ENCODE data around the gene VPS26B. TPM values are rescaled to one million over a fixed set of nuclear protein-coding genes. Genes with fewer than 3 reads are reported as not detected.

The VPS26B gene
- total RNA-seq, 1 experiment from 2014 or later: 28.6 TPM

DNA sequence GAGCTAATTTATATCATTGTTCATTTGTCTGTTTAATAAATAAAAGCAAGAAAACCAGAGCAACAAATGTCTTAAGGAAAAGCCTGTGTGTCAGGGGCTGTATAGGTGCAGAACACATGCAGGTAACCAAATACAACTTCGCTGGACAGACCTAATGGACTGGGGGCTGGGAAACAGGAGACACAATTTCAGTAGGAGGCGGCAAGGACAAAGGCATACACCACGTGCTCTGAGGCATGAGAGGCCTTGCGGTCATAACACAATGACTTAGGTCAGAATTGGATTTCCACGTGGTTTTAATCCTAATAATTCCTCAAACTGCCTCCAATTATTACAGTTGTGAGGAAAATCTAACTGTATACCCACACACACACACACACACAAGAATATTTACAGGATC is 43.0 kb downstream of the VPS26B start:
- DNase-seq: no peak
- Histone ChIP-seq H3K9me3 (ENCODE audit: insufficient read depth, low read depth) (no peaks in the 10 kb centered on the region; the same call in 1 of the 2 replicates), H4K20me1 (ENCODE audit: insufficient read depth) (no peaks in the 10 kb centered on the region), H3K4me2 (peak overlapping the region; percentile 56), H2AFZ (no peak overlapping the region), H3F3A (ENCODE audit: insufficient read depth, low read depth) (peaks cover 33% of the 10 kb centered on the region), H3K79me2 (ENCODE audit: low read depth) (no peaks in the 10 kb centered on the region), H3K36me3 (ENCODE audit: low read depth) (no peaks in the 10 kb centered on the region), H3K4me1 (replicated peaks; ENCODE audit: insufficient read depth) (peaks cover 36% of the 10 kb centered on the region), H3K27ac (peak overlapping the region; percentile 66), H3K9me2 (ENCODE audit: insufficient read depth) (no peaks in the 10 kb centered on the region), H3K4me3 (no peak overlapping the region), H3K27me3 (ENCODE audit: insufficient read depth, low read depth) (no peaks in the 10 kb centered on the region)
- POLR2A ChIA-PET (ENCODE audit: unreplicated experiment): no interaction called here
- TF ChIP-seq, protein P1, sequence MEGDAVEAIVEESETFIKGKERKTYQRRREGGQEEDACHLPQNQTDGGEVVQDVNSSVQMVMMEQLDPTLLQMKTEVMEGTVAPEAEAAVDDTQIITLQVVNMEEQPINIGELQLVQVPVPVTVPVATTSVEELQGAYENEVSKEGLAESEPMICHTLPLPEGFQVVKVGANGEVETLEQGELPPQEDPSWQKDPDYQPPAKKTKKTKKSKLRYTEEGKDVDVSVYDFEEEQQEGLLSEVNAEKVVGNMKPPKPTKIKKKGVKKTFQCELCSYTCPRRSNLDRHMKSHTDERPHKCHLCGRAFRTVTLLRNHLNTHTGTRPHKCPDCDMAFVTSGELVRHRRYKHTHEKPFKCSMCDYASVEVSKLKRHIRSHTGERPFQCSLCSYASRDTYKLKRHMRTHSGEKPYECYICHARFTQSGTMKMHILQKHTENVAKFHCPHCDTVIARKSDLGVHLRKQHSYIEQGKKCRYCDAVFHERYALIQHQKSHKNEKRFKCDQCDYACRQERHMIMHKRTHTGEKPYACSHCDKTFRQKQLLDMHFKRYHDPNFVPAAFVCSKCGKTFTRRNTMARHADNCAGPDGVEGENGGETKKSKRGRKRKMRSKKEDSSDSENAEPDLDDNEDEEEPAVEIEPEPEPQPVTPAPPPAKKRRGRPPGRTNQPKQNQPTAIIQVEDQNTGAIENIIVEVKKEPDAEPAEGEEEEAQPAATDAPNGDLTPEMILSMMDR (conservative IDR thresholded peaks at IDR 0.05): no peak
- no peak for TF ChIP-seq EZH2 (IDR thresholded peaks at IDR 0.05; ENCODE audit: low read depth)
- CTCF ChIA-PET: no interaction called here
- intact Hi-C loops (cut with micrococcal nuclease; ENCODE audit: unreplicated experiment): no loop called here
- no TSS peak for BruUV-seq (replicated peaks)

DNA sequence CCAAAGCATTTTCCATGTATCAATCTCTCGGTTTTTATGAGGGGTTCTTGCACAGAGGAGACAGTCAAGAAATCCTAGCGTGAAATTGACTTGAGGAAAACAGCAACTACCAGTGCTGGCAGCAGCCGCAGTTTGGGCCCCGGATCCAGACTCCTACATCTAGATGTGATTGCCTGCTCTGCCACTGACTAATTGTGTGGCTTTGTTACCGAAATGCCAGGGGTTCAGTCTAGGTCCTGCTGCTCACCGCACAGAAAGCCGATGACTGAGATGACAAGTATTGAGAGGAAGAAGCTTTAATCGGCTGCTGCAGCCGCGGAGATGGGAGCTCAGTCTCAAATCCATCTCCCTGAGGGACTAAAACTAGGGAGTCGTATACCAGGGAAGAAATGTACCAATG is 43.5 kb downstream of the VPS26B start:
- no peaks in the 10 kb centered on the region for H3K36me3 ChIP-seq (ENCODE audit: low read depth)
- no peak overlapping the region for H2AFZ ChIP-seq
- no peak for TF ChIP-seq EZH2 (IDR thresholded peaks at IDR 0.05; ENCODE audit: low read depth)
- TF ChIP-seq, protein P1 (conservative IDR thresholded peaks at IDR 0.05): no peak
- H3K4me2 ChIP-seq: peak overlapping the region; percentile 56; the same call in 1 of the 2 replicates
- POLR2A ChIA-PET (ENCODE audit: unreplicated experiment): no interaction called here
- H3K79me2 ChIP-seq (ENCODE audit: low read depth): no peaks in the 10 kb centered on the region
- CTCF ChIA-PET: no interaction called here
- peaks cover 33% of the 10 kb centered on the region for H3F3A ChIP-seq (ENCODE audit: insufficient read depth, low read depth)
- H3K4me3 ChIP-seq: no peak overlapping the region
- no TSS peak for BruUV-seq (replicated peaks)
- no peaks in the 10 kb centered on the region for H3K9me2 ChIP-seq (ENCODE audit: insufficient read depth)
- intact Hi-C loops (cut with micrococcal nuclease; ENCODE audit: unreplicated experiment): no loop called here
- no peaks in the 10 kb centered on the region; the same call in 1 of the 2 replicates for H3K9me3 ChIP-seq (ENCODE audit: insufficient read depth, low read depth)
- peak overlapping the region; percentile 66; the same call in 1 of the 2 replicates for H3K27ac ChIP-seq
- no peaks in the 10 kb centered on the region for H3K27me3 ChIP-seq (ENCODE audit: insufficient read depth, low read depth)
- H4K20me1 ChIP-seq (ENCODE audit: insufficient read depth): no peaks in the 10 kb centered on the region
- H3K4me1 ChIP-seq (replicated peaks; ENCODE audit: insufficient read depth): peaks cover 36% of the 10 kb centered on the region
- no peak for DNase-seq

DNA sequence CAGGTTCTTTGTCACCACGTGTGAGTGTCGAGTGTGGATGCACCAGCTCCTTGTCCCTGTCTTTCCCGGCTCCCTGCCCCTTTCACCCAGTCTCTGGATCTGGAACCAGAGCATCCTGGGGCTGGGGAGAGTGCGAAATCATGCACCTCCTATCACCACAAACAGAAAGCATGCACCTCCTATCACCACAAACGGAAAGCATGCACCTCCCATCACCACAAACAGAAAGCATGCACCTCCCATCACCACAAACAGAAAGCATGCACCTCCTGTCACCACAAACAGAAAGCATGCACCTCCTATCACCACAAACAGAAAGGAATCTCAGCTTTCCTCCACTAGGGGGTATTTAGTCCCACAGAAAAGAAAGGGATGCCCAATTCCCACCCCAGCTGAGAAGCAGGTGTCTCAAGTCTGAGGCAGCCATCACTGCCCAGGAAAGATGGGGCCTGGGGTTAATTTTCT is 45.8 kb downstream of the VPS26B start:
- intact Hi-C loops (cut with micrococcal nuclease; ENCODE audit: unreplicated experiment): no loop called here
- Histone ChIP-seq H3K9me2 (ENCODE audit: insufficient read depth) (no peaks in the 10 kb centered on the region), H3F3A (ENCODE audit: insufficient read depth, low read depth) (peaks cover 32% of the 10 kb centered on the region), H4K20me1 (ENCODE audit: insufficient read depth) (no peaks in the 10 kb centered on the region), H3K4me1 (replicated peaks; ENCODE audit: insufficient read depth) (peaks cover 31% of the 10 kb centered on the region), H3K9me3 (ENCODE audit: insufficient read depth, low read depth) (no peaks in the 10 kb centered on the region; the same call in 1 of the 2 replicates), H2AFZ (no peak overlapping the region), H3K27ac (no peak overlapping the region), H3K27me3 (ENCODE audit: insufficient read depth, low read depth) (no peaks in the 10 kb centered on the region), H3K4me3 (no peak overlapping the region), H3K4me2 (no peak overlapping the region), H3K79me2 (ENCODE audit: low read depth) (no peaks in the 10 kb centered on the region), H3K36me3 (ENCODE audit: low read depth) (no peaks in the 10 kb centered on the region)
- POLR2A ChIA-PET (ENCODE audit: unreplicated experiment): no interaction called here
- no peak for DNase-seq
- BruUV-seq (replicated peaks): no TSS peak
- CTCF ChIA-PET: no interaction called here
- TF ChIP-seq, protein P1 (conservative IDR thresholded peaks at IDR 0.05): peak; percentile 59
- no peak for TF ChIP-seq EZH2 (IDR thresholded peaks at IDR 0.05; ENCODE audit: low read depth)

Data from PC-9 (cell line).